K562 (cell line): ENCODE data around the gene MPHOSPH9. TPM values are rescaled to one million over a fixed set of nuclear protein-coding genes. Genes with fewer than 3 reads are reported as not detected.

Experiments
- CEBPB ChIP-seq: fragments of 450-650 bp; IDR thresholded peaks from 2 replicates; pipeline ENCODE4 v1.6.1; 2016; ENCODE audit warnings: missing genetic modification characterization, missing compliant biosample characterization
- CREB1 ChIP-seq, 2 experiments: sonication (generic) in 1 of 2; formaldehyde crosslinking in 1 of 2; IDR thresholded peaks; 2 replicates each; pipeline versions ENCODE4 v1.6.1 to v1.8.0; 2012 to 2022; ENCODE audit warnings: inconsistent platforms in 1 of 2, mild to moderate bottlenecking in 1 of 2, missing genetic modification reagents in 1 of 2, moderate library complexity in 1 of 2
- EP300 ChIP-seq: IDR thresholded peaks from 2 replicates; pipeline ENCODE4 v1.6.1; 2012; ENCODE audit warnings: low read length, improper control_type of control experiment
- EZH2 ChIP-seq: IDR thresholded peaks from 2 replicates; pipeline ENCODE4 v1.6.1; 2012; ENCODE audit warnings: low read depth, mild to moderate bottlenecking, inconsistent platforms, low read length, borderline replicate concordance
- KLF1 ChIP-seq: fragments of 450-650 bp; IDR thresholded peaks from 2 replicates; pipeline ENCODE4 v1.6.1; 2016; ENCODE audit warnings: missing genetic modification characterization, missing compliant biosample characterization
- LCOR ChIP-seq: sonication (generic); formaldehyde crosslinking; IDR thresholded peaks from 2 replicates; pipeline ENCODE4 v1.8.0; 2022; ENCODE audit warnings: mild to moderate bottlenecking, missing genetic modification reagents
- MTF1 ChIP-seq: fragments of 250-450 bp; sonication (Bioruptor Pico); IDR thresholded peaks from 2 replicates; pipeline ENCODE4 v1.9.0; 2021; ENCODE audit warnings: moderate library complexity, mild to moderate bottlenecking, inconsistent platforms, borderline replicate concordance
- NCOA2 ChIP-seq, 2 experiments: fragments of 450-650 bp; IDR thresholded peaks; 2 replicates each; pipeline ENCODE4 v1.6.1; 2018; ENCODE audit warnings: mild to moderate bottlenecking in 2 of 2, moderate library complexity in 1 of 2; ENCODE audit not compliant: partially characterized antibody in 2 of 2
- NFE2L1 ChIP-seq: fragments of 450-650 bp; IDR thresholded peaks from 2 replicates; pipeline ENCODE4 v1.6.1; 2016; ENCODE audit warnings: missing genetic modification characterization, low read depth, mild to moderate bottlenecking, missing compliant biosample characterization, moderate library complexity, borderline replicate concordance
- NFXL1 ChIP-seq: fragments of 450-650 bp; formaldehyde crosslinking; IDR thresholded peaks from 2 replicates; pipeline ENCODE4 v1.4.0; 2021; ENCODE audit warnings: mild to moderate bottlenecking
- POLR2H ChIP-seq: IDR thresholded peaks from 2 replicates; pipeline ENCODE4 v1.6.1; 2016; ENCODE audit warnings: missing genetic modification characterization, low read depth, mild to moderate bottlenecking, control low read depth, missing compliant biosample characterization, moderate library complexity
- SIN3B ChIP-seq: fragments of 450-650 bp; IDR thresholded peaks from 2 replicates; pipeline ENCODE4 v1.6.1; 2017; ENCODE audit warnings: low read depth, mild to moderate bottlenecking, moderate library complexity
- SMARCE1 ChIP-seq: fragments of 450-650 bp; IDR thresholded peaks from 2 replicates; pipeline ENCODE4 v1.7.1; 2016; ENCODE audit warnings: mild to moderate bottlenecking
- TGIF2 ChIP-seq: sonication (generic); formaldehyde crosslinking; IDR thresholded peaks from 2 replicates; pipeline ENCODE4 v1.8.1; 2022; ENCODE audit warnings: mild to moderate bottlenecking, missing genetic modification reagents, moderate library complexity
- ZFP1 ChIP-seq: fragments of 450-650 bp; formaldehyde crosslinking; IDR thresholded peaks from 2 replicates; pipeline ENCODE4 v1.4.0; 2020; ENCODE audit warnings: mild to moderate bottlenecking, mixed read lengths
- ZNF282 ChIP-seq: sonication (generic); formaldehyde crosslinking; IDR thresholded peaks from 2 replicates; pipeline ENCODE4 v1.8.1; 2023; ENCODE audit warnings: missing genetic modification reagents
- ZNF444 ChIP-seq: fragments of 250-450 bp; sonication (Bioruptor Pico); IDR thresholded peaks from 2 replicates; pipeline ENCODE4 v1.4.0; 2020; ENCODE audit warnings: mild to moderate bottlenecking, moderate library complexity
- ZNF77 ChIP-seq: fragments of 250-450 bp; sonication (Bioruptor Pico); IDR thresholded peaks from 2 replicates; pipeline ENCODE4 v1.5.0; 2020
- polyA plus RNA-seq, 8 experiments: library from polyadenylated mRNA; depleted of rRNA in 4 of 8; stranded (reverse) in 5 of 8; unstranded in 3 of 8; fragments of >200 nt; fragmentation: Nextera tagmentation in 2 of 8; fragmentation: Illumina TruSeq in 1 of 8; extraction: Ambion mirVana in 2 of 8; extraction: Trizol in 1 of 8; gene quantifications; 2 replicates each; pipeline versions ENCODE4 v1.2.1 to v1.2.3, GENCODE V29; 2011 to 2014; ENCODE audit warnings: inconsistent platforms in 1 of 8, missing spikeins in 1 of 8
- total RNA-seq, 7 experiments: library from RNA; depleted of rRNA in 6 of 7; stranded (reverse); fragments of >200 nt in 6 of 7; fragmentation: Illumina TruSeq in 2 of 7; extraction: Trizol in 2 of 7; gene quantifications; 2 replicates each; pipeline versions ENCODE4 v1.2.1 to v1.2.3, GENCODE V29; 2011 to 2021; ENCODE audit warnings: low replicate concordance in 1 of 7
- TF ChIP-seq, protein P1 (sequence below), 2 experiments: fragments of 450-650 bp; conservative IDR thresholded peaks; 2 replicates each; pipeline ENCODE4 v1.6.1; 2017; ENCODE audit warnings: mild to moderate bottlenecking in 2 of 2, moderate library complexity in 2 of 2
- TF ChIP-seq, protein P2 (sequence below): fragments of 250-450 bp; sonication (Bioruptor Pico); IDR thresholded peaks from 2 replicates; pipeline ENCODE4 v1.5.0; 2021
- TF ChIP-seq, protein P3 (sequence below): sonication (generic); formaldehyde crosslinking; IDR thresholded peaks from 2 replicates; pipeline ENCODE4 v1.4.0; 2020; ENCODE audit warnings: mild to moderate bottlenecking, missing genetic modification reagents
- TF ChIP-seq, protein P4 (sequence below): sonication (generic); formaldehyde crosslinking; IDR thresholded peaks from 2 replicates; pipeline ENCODE4 v1.8.1; 2023; ENCODE audit warnings: mild to moderate bottlenecking, missing genetic modification reagents

MPHOSPH9 gene
- total and polyA plus RNA-seq, 9 of the 15 experiments (the other 6 are each of a cell fraction or from before 2014, with no cell fraction given): 14.2 to 103 (median 54.5) TPM

DNA sequence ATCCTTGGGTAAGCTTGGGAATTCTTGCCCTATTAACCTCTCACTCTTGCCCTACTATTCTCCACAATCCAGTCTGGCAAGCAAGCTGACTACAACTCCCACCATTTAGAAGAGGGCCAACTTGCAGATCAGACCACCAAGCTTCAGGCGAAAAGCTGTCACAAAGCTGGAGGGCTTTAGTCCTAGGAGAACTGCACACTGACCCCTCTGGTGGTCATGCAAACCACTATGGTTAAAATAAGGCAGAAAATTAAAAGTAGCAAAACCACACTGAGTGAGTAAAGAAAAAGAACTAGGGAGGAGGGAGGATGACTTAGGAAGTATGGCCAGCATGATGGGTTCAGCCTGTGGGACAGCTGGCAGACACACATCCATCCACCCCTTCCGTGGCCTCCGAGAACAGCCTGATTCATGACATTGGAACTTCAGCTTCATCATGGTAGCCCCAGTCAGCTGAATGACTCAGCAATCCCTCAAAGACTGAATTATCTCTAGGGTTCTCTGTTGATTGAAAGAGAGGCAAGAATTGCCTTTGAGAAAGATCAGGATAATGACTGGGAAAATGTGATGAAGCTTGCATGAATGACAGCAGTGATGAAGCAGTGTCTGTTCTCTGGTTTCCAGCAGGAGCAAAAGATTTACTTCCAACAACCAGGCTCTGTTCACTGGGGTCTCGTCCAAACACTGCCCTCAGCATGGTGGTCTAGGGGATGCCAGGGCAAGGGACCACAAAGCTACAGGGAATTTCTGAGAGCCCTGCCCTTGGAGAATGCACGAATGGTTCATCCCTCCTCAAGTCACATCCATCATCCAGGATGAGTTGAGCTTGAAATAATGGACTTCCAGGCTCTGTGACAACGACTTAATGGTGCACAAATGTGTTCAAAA, 106.4 kb downstream of the MPHOSPH9 start (continued):
- TF ChIP-seq NFE2L1 (peak; percentile 99), ZNF282 (CRISPR knock-in tag) (no peak), ZFP1 (CRISPR knock-in tag) (no peak), NCOA2 (IDR thresholded peaks at IDR 0.05; ENCODE audit: partially characterized antibody in 2 of 2) (no peak), POLR2H (no peak), NFXL1 (CRISPR knock-in tag) (no peak), ZNF77 (CRISPR knock-in tag) (no peak), SIN3B (no peak), EP300 (peak; percentile 73), TGIF2 (CRISPR knock-in tag) (no peak), EZH2 (no peak), CREB1 (IDR thresholded peaks at IDR 0.05) (0 out of 2 replicates have a peak, but pooled peaks have one; percentile 9), CREB1 (CRISPR knock-in tag; IDR thresholded peaks at IDR 0.05) (no peak), SMARCE1 (peak; percentile 93), ZNF444 (CRISPR knock-in tag) (no peak), LCOR (CRISPR knock-in tag) (no peak), KLF1 (tag) (no peak), MTF1 (CRISPR knock-in tag) (no peak), CEBPB (no peak)
- TF ChIP-seq, protein P1, sequence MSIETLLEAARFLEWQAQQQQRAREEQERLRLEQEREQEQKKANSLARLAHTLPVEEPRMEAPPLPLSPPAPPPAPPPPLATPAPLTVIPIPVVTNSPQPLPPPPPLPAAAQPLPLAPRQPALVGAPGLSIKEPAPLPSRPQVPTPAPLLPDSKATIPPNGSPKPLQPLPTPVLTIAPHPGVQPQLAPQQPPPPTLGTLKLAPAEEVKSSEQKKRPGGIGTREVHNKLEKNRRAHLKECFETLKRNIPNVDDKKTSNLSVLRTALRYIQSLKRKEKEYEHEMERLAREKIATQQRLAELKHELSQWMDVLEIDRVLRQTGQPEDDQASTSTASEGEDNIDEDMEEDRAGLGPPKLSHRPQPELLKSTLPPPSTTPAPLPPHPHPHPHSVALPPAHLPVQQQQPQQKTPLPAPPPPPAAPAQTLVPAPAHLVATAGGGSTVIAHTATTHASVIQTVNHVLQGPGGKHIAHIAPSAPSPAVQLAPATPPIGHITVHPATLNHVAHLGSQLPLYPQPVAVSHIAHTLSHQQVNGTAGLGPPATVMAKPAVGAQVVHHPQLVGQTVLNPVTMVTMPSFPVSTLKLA (conservative IDR thresholded peaks at IDR 0.05): peak; percentile 56 to 69
- TF ChIP-seq, protein P2, sequence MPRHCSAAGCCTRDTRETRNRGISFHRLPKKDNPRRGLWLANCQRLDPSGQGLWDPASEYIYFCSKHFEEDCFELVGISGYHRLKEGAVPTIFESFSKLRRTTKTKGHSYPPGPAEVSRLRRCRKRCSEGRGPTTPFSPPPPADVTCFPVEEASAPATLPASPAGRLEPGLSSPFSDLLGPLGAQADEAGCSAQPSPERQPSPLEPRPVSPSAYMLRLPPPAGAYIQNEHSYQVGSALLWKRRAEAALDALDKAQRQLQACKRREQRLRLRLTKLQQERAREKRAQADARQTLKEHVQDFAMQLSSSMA: no peak
- TF ChIP-seq, protein P3, sequence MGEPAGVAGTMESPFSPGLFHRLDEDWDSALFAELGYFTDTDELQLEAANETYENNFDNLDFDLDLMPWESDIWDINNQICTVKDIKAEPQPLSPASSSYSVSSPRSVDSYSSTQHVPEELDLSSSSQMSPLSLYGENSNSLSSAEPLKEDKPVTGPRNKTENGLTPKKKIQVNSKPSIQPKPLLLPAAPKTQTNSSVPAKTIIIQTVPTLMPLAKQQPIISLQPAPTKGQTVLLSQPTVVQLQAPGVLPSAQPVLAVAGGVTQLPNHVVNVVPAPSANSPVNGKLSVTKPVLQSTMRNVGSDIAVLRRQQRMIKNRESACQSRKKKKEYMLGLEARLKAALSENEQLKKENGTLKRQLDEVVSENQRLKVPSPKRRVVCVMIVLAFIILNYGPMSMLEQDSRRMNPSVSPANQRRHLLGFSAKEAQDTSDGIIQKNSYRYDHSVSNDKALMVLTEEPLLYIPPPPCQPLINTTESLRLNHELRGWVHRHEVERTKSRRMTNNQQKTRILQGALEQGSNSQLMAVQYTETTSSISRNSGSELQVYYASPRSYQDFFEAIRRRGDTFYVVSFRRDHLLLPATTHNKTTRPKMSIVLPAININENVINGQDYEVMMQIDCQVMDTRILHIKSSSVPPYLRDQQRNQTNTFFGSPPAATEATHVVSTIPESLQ (CRISPR knock-in tag): no peak
- TF ChIP-seq, protein P4, sequence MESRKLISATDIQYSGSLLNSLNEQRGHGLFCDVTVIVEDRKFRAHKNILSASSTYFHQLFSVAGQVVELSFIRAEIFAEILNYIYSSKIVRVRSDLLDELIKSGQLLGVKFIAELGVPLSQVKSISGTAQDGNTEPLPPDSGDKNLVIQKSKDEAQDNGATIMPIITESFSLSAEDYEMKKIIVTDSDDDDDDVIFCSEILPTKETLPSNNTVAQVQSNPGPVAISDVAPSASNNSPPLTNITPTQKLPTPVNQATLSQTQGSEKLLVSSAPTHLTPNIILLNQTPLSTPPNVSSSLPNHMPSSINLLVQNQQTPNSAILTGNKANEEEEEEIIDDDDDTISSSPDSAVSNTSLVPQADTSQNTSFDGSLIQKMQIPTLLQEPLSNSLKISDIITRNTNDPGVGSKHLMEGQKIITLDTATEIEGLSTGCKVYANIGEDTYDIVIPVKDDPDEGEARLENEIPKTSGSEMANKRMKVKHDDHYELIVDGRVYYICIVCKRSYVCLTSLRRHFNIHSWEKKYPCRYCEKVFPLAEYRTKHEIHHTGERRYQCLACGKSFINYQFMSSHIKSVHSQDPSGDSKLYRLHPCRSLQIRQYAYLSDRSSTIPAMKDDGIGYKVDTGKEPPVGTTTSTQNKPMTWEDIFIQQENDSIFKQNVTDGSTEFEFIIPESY (CRISPR knock-in tag): 0 out of 2 replicates have a peak, but pooled peaks have one; percentile 17
